Tibial nerve (tissue), 4 donors: ENCODE data around the gene ATP13A2. TPM values are rescaled to one million over a fixed set of nuclear protein-coding genes. Genes with fewer than 3 reads are reported as not detected.

Source experiments
- DNase-seq, 2 donors: peaks; one replicate each; pipeline ENCODE4 v3.0.0-alpha.2; 2019; ENCODE audit warnings: low spot score in 2 of 2
- H3K27ac ChIP-seq, 4 donors: fragments of 200-600 bp; sonication (generic) in 3 of 4; one replicate each; pipeline ENCODE4 v1.5.1; 2017 to 2019; ENCODE audit warnings: mild to moderate bottlenecking in 1 of 4
- H3K27me3 ChIP-seq, 2 donors: fragments of 200-600 bp; sonication (generic) in 1 of 2; one replicate each; pipeline versions ENCODE4 v1.5.1 to v1.6.0; 2017 to 2019
- H3K36me3 ChIP-seq, 3 donors: fragments of 200-600 bp; sonication (generic); one replicate each; pipeline ENCODE4 v1.5.1; 2018 to 2019
- H3K4me1 ChIP-seq, 4 donors: fragments of 200-600 bp; sonication (generic) in 3 of 4; one replicate each; pipeline ENCODE4 v1.5.1; 2017 to 2019
- H3K4me3 ChIP-seq, 4 donors: fragments of 200-600 bp; sonication (generic) in 3 of 4; one replicate each; pipeline ENCODE4 v1.5.1; 2017 to 2019; ENCODE audit warnings: mild to moderate bottlenecking in 1 of 4, moderate library complexity in 1 of 4
- H3K9me3 ChIP-seq, 4 donors: fragments of 200-600 bp; sonication (generic) in 3 of 4; one replicate each; pipeline ENCODE4 v1.5.1; 2017 to 2019
- EP300 ChIP-seq, 2 donors: sonication (generic); formaldehyde crosslinking; IDR thresholded peaks; one replicate each; pipeline ENCODE4 v1.6.1; 2017; ENCODE audit warnings: antibody characterized with exemption in 2 of 2, mild to moderate bottlenecking in 1 of 2
- POLR2A ChIP-seq, 2 donors: fragments of 450-650 bp; IDR thresholded peaks; one replicate each; pipeline ENCODE4 v1.6.1; 2017; ENCODE audit warnings: antibody characterized with exemption in 2 of 2, mild to moderate bottlenecking in 2 of 2, moderate library complexity in 2 of 2
- WGBS, 2 donors: methylation state at CpG; one replicate each; pipeline ENCODE4 v1.1.5; 2018; 5-methylcytosine and 5-hydroxymethylcytosine counted together
- total RNA-seq, 4 donors: library from RNA; depleted of rRNA; stranded (reverse); fragments of >200 nt; gene quantifications; one replicate each; pipeline ENCODE4 v1.1.0, GENCODE V29; 2016
- TF ChIP-seq, protein P1 (sequence below), 5 experiments: fragments of 200-600 bp in 3 of 5; fragments of 450-650 bp in 2 of 5; sonication (generic) in 3 of 5; IDR thresholded peaks; one replicate each; pipeline ENCODE4 v1.5.1; 2016 to 2019; ENCODE audit warnings: antibody characterized with exemption in 5 of 5, mild to moderate bottlenecking in 3 of 5, moderate library complexity in 2 of 5

Gene ATP13A2
- total RNA-seq, 4 donors from 2014 or later: 29.7 to 64.2 (median 42.1) TPM

DNA sequence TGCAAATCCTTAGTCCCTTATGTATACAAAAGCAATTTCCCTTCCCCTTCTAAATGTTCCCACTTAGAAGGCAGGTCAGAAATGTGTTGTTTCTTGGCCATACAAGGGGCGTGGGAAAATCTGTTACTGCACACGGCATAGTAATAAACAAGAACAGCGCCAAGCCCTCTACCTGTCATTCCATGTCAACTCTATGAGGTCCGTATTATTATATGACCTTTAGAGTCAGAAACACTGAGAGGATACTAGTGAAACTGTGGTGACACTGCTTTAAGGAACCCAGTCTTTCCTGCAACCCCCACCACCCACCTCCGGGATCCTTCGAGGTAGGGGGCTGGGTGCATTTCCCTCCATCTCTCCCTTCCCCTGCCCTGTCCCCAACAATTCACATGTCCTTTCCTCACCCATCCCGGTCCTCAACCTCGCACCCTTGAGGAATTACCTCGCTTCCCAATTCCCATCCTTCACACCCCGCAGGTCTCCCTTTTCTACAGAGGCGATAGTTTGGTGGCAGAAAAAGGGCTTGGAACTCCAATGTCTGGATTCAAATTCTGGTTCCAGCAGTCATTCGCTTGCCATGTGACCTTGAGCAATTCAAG is 41.5 kb upstream of the ATP13A2 start:
- peaks cover 0 to 16% (median 0%) of the 10 kb centered on the region in 3 donors for H3K36me3 ChIP-seq
- WGBS, 2 donors: 5% methylated on average over 12 of the region's 12 CpGs
- peak overlapping the region; percentile 91 to 96 (median 93) for H3K27ac ChIP-seq
- DNase-seq: no peak
- H3K4me3 ChIP-seq: peak overlapping the region; percentile 69 to 85 (median 72)
- TF ChIP-seq, protein P1, sequence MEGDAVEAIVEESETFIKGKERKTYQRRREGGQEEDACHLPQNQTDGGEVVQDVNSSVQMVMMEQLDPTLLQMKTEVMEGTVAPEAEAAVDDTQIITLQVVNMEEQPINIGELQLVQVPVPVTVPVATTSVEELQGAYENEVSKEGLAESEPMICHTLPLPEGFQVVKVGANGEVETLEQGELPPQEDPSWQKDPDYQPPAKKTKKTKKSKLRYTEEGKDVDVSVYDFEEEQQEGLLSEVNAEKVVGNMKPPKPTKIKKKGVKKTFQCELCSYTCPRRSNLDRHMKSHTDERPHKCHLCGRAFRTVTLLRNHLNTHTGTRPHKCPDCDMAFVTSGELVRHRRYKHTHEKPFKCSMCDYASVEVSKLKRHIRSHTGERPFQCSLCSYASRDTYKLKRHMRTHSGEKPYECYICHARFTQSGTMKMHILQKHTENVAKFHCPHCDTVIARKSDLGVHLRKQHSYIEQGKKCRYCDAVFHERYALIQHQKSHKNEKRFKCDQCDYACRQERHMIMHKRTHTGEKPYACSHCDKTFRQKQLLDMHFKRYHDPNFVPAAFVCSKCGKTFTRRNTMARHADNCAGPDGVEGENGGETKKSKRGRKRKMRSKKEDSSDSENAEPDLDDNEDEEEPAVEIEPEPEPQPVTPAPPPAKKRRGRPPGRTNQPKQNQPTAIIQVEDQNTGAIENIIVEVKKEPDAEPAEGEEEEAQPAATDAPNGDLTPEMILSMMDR (IDR thresholded peaks at IDR 0.05): no peak
- no peak for TF ChIP-seq EP300 (IDR thresholded peaks at IDR 0.05)
- no peak for TF ChIP-seq POLR2A (IDR thresholded peaks at IDR 0.05)
- H3K27me3 ChIP-seq: no peaks in the 10 kb centered on the region
- no peaks in the 10 kb centered on the region for H3K9me3 ChIP-seq
- H3K4me1 ChIP-seq: peaks cover 0 to 29% (median 15%) of the 10 kb centered on the region in 4 donors

DNA sequence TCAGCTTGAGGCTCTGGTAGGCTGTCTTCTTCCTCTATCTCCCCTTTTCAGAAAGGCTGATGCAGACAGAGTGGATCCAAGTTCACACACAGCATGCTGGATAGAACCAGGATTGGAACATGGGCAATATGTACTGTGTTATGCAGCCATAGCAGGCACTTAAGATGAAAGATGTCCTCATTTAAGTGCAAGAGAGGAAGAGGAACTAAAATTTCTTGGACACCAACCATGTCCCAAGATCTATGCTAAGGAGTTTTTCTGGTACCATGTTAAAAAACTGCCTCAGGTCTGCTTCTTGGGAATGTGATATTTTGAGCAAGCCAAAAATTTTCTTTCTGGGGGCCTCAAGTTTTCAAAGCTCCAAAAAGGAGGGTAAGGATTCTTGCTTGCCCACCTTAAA is 40.9 kb upstream of the ATP13A2 start:
- Histone ChIP-seq H3K4me3 (peak overlapping the region in 3 of 4 donors; percentile 70 to 85 (median 73)), H3K36me3 (peaks cover 0 to 16% (median 0%) of the 10 kb centered on the region in 3 donors), H3K4me1 (peaks cover 0 to 35% (median 15%) of the 10 kb centered on the region in 4 donors), H3K9me3 (no peaks in the 10 kb centered on the region), H3K27ac (peak overlapping the region in 3 of 4 donors; percentile 91 to 96 (median 94)), H3K27me3 (no peaks in the 10 kb centered on the region)
- TF ChIP-seq, protein P1 (IDR thresholded peaks at IDR 0.05): no peak
- no peak for TF ChIP-seq EP300 (IDR thresholded peaks at IDR 0.05)
- no peak for TF ChIP-seq POLR2A (IDR thresholded peaks at IDR 0.05)
- no peak for DNase-seq

DNA sequence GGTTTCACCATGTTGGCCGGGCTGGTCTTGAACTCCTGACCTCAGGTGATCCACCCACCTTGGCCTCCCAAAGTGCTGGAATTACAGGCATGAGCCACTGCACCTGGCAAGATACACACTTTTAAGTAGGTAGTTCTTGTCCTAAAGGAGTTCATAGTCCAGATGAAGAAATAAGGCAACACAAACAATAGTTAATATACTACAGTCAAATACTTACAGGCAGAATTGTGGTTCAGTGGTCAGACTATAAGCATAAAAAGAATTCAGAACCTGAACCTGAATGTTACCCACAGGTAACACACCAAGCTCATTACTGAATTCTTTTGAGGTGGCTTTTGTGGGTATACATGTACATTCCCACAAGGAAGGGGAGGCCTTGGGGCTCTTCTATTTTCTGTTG is 40.3 kb upstream of the ATP13A2 start:
- TF ChIP-seq EP300 (IDR thresholded peaks at IDR 0.05) (no peak), POLR2A (IDR thresholded peaks at IDR 0.05) (no peak)
- TF ChIP-seq, protein P1 (IDR thresholded peaks at IDR 0.05): no peak
- Histone ChIP-seq H3K27ac (peak overlapping the region in 1 of 4 donors; percentile 96), H3K27me3 (no peaks in the 10 kb centered on the region), H3K4me3 (no peak overlapping the region), H3K36me3 (peaks cover 0 to 16% (median 0%) of the 10 kb centered on the region in 3 donors), H3K4me1 (peaks cover 0 to 36% (median 15%) of the 10 kb centered on the region in 4 donors), H3K9me3 (no peaks in the 10 kb centered on the region)
- WGBS, 2 donors: 71% methylated on average over 1 of the region's 1 CpG
- no peak for DNase-seq

DNA sequence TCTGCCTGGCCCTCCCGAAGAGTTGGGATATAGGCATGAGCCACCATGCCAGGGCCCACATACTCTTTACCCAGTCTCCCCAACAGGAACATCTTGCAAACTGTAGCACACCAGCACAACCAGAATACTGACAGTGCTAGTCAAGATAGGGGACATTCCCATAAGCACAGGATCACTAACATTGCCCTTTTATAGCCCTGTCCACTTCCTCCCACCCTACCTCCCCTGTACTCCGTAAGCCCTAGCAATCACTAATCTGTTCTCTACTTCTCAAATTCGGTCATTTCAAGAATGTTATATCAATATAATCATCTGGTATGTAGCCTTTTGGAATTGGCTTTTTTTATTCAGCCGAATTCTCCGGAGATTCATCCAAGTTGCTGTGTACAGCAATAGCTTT is 36.2 kb upstream of the ATP13A2 start:
- Histone ChIP-seq H3K36me3 (peaks cover 0 to 31% (median 11%) of the 10 kb centered on the region in 3 donors), H3K27ac (no peak overlapping the region), H3K4me1 (peaks cover 0 to 49% (median 15%) of the 10 kb centered on the region in 4 donors), H3K27me3 (no peaks in the 10 kb centered on the region), H3K4me3 (no peak overlapping the region), H3K9me3 (no peaks in the 10 kb centered on the region)
- TF ChIP-seq EP300 (IDR thresholded peaks at IDR 0.05) (no peak), POLR2A (IDR thresholded peaks at IDR 0.05) (no peak)
- TF ChIP-seq, protein P1 (IDR thresholded peaks at IDR 0.05): no peak
- DNase-seq: no peak
- WGBS, 2 donors: 53 to 71% methylated on average over 5 of the region's 5 CpGs

DNA sequence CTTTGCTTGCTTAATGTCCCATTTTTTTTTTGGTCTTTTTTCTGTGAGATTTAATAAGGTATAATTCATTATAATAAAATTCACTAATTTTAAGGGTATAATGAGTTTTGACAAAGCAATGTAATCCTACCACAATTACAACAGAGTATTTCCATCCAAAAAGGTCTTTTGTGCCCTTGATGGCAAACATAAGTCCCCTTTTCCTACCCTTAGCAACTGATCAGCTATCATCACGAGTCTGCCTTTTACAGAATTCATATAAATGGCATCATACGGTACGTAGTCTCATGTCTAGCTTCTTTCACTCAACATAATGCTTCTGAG is 34.6 kb upstream of the ATP13A2 start:
- Histone ChIP-seq H3K9me3 (no peaks in the 10 kb centered on the region), H3K4me3 (no peak overlapping the region), H3K36me3 (peaks cover 0 to 44% (median 11%) of the 10 kb centered on the region in 3 donors), H3K27me3 (no peaks in the 10 kb centered on the region), H3K27ac (peak overlapping the region in 2 of 4 donors; percentile 50 to 57), H3K4me1 (peaks cover 0 to 35% (median 5%) of the 10 kb centered on the region in 4 donors)
- no peak for TF ChIP-seq POLR2A (IDR thresholded peaks at IDR 0.05)
- TF ChIP-seq, protein P1 (IDR thresholded peaks at IDR 0.05): no peak
- 52 to 61% methylated on average over 3 of the region's 3 CpGs for WGBS, 2 donors
- DNase-seq: no peak
